Mesenchymal stem cell (in vitro differentiated cells and primary cell): Measurements from ENCODE around the gene C9orf40.
A peak's percentile ranks its signal among the peaks of the same experiment; 100 is the strongest.

Experiments used
- DNase-seq: peaks from one replicate; pipeline ENCODE4 v3.0.0-alpha.2; 2013
- H2AFZ ChIP-seq: one replicate; pipeline ENCODE4 v1.6.1; 2013; ENCODE audit warnings: low read depth, mild to moderate bottlenecking, control low read depth, inconsistent platforms, low read length, moderate library complexity
- H2AK5ac ChIP-seq: 2 replicates; pipeline ENCODE4 v1.6.1; 2013; ENCODE audit warnings: low read length, moderate library complexity, mild to moderate bottlenecking, inconsistent platforms; ENCODE audit not compliant: severe bottlenecking
- H2BK120ac ChIP-seq: one replicate; pipeline ENCODE4 v1.6.1; 2013; ENCODE audit warnings: low read depth, mild to moderate bottlenecking, inconsistent platforms, low read length, moderate library complexity
- H2BK12ac ChIP-seq, 2 experiments: one replicate each; pipeline ENCODE4 v1.6.1; 2013; ENCODE audit warnings: inconsistent platforms in 2 of 2, low read length in 2 of 2, mild to moderate bottlenecking in 2 of 2, moderate library complexity in 2 of 2, control low read depth in 1 of 2
- H2BK15ac ChIP-seq: one replicate; pipeline ENCODE4 v1.6.1; 2013; ENCODE audit warnings: mild to moderate bottlenecking, low read depth, inconsistent platforms; ENCODE audit not compliant: poor library complexity, severe bottlenecking
- H2BK5ac ChIP-seq: 2 replicates; pipeline ENCODE4 v1.6.1; 2013; ENCODE audit warnings: low read depth, mild to moderate bottlenecking, low read length, control low read depth, inconsistent platforms; ENCODE audit not compliant: poor library complexity, severe bottlenecking
- H3K14ac ChIP-seq, 2 experiments: one replicate each; pipeline ENCODE4 v1.6.1; 2013; ENCODE audit warnings: inconsistent platforms in 2 of 2, low read length in 2 of 2, control low read depth in 1 of 2, mild to moderate bottlenecking in 1 of 2, moderate library complexity in 1 of 2
- H3K18ac ChIP-seq, 2 experiments: one replicate each; pipeline ENCODE4 v1.6.1; 2013; ENCODE audit warnings: inconsistent platforms in 2 of 2, low read length in 2 of 2, control low read depth in 1 of 2, low read depth in 1 of 2, mild to moderate bottlenecking in 1 of 2
- H3K23ac ChIP-seq, 2 experiments: one replicate each; pipeline ENCODE4 v1.6.1; 2013; ENCODE audit warnings: inconsistent platforms in 2 of 2, low read length in 2 of 2, mild to moderate bottlenecking in 2 of 2, moderate library complexity in 2 of 2, control low read depth in 1 of 2
- H3K27ac ChIP-seq: 2 replicates; pipeline ENCODE4 v1.5.1; 2013; ENCODE audit warnings: mild to moderate bottlenecking, moderate library complexity, low read length, control low read depth, inconsistent platforms; ENCODE audit not compliant: poor library complexity, severe bottlenecking
- H3K27me3 ChIP-seq, 2 experiments: 2 replicates each; pipeline versions ENCODE4 v1.6.1 to v1.7.0; 2013; ENCODE audit warnings: low read length in 2 of 2, mild to moderate bottlenecking in 2 of 2, moderate library complexity in 2 of 2, control low read depth in 1 of 2, inconsistent platforms in 1 of 2; ENCODE audit not compliant: control insufficient read depth in 1 of 2, insufficient read depth in 1 of 2
- H3K36me3 ChIP-seq, 2 experiments: 2 replicates each; pipeline versions ENCODE4 v1.6.1 to v1.7.0; 2013; ENCODE audit warnings: low read length in 2 of 2, control low read depth in 1 of 2, inconsistent platforms in 1 of 2, low read depth in 1 of 2, mild to moderate bottlenecking in 1 of 2; ENCODE audit not compliant: insufficient read depth in 2 of 2, control insufficient read depth in 1 of 2
- H3K4ac ChIP-seq, 2 experiments: one replicate each; pipeline ENCODE4 v1.6.1; 2013; ENCODE audit warnings: inconsistent platforms in 2 of 2, low read length in 2 of 2, mild to moderate bottlenecking in 2 of 2, moderate library complexity in 2 of 2, control low read depth in 1 of 2, low read depth in 1 of 2
- H3K4me1 ChIP-seq: 2 replicates; pipeline ENCODE4 v1.6.1; 2013; ENCODE audit warnings: low read depth, low read length, control low read depth; ENCODE audit not compliant: control insufficient read depth, insufficient read depth
- H3K4me2 ChIP-seq: 2 replicates; pipeline ENCODE4 v1.6.1; 2013; ENCODE audit warnings: low read length, mild to moderate bottlenecking, inconsistent platforms; ENCODE audit not compliant: poor library complexity, severe bottlenecking
- H3K4me3 ChIP-seq, 2 experiments: 2 replicates each; pipeline versions ENCODE4 v1.5.1 to v1.7.0; 2013; ENCODE audit warnings: low read length in 2 of 2, mild to moderate bottlenecking in 2 of 2, control low read depth in 1 of 2, low read depth in 1 of 2; ENCODE audit not compliant: insufficient read depth in 1 of 2
- H3K79me1 ChIP-seq: replicated peaks from 2 replicates; pipeline ENCODE4 v1.6.1; 2013; ENCODE audit warnings: mild to moderate bottlenecking, control low read depth, low read length, inconsistent platforms; ENCODE audit not compliant: poor library complexity, severe bottlenecking
- H3K9ac ChIP-seq: 2 replicates; pipeline ENCODE4 v1.7.0; 2013; ENCODE audit warnings: mild to moderate bottlenecking, low read length, moderate library complexity
- H3K9me3 ChIP-seq: 2 replicates; pipeline ENCODE4 v1.7.0; 2013; ENCODE audit warnings: mild to moderate bottlenecking, low read length; ENCODE audit not compliant: control insufficient read depth
- H4K8ac ChIP-seq: one replicate; pipeline ENCODE4 v1.6.1; 2013; ENCODE audit warnings: inconsistent platforms, mild to moderate bottlenecking, low read length, moderate library complexity
- H4K91ac ChIP-seq: one replicate; pipeline ENCODE4 v1.6.1; 2013; ENCODE audit warnings: mild to moderate bottlenecking, low read length, inconsistent platforms
- WGBS: methylation state at CpG from one replicate; pipeline ENCODE4 v1.1.7; 2013; ENCODE audit warnings: mixed read lengths; 5-methylcytosine and 5-hydroxymethylcytosine counted together

Gene C9orf40

GRCh38 chr9:74951725-74952151 is 974 bp downstream of the C9orf40 start:
- H2AK5ac ChIP-seq = no peak overlapping the region
- H2BK120ac ChIP-seq = no peak overlapping the region
- peak overlapping the region in 1 of 2 experiments; percentile 4 for H2BK12ac ChIP-seq
- H3K79me1 ChIP-seq = peaks cover 6% of the 10 kb centered on the region
- no peak overlapping the region for H3K23ac ChIP-seq
- H3K36me3 ChIP-seq = peaks cover 0 to 5% of the 10 kb centered on the region in 2 experiments
- peak overlapping the region in 1 of 2 experiments; percentile 41 for H3K4ac ChIP-seq
- peak overlapping the region; percentile 33 for H2AFZ ChIP-seq
- no peak overlapping the region for H4K8ac ChIP-seq
- peaks cover 6% of the 10 kb centered on the region for H3K4me1 ChIP-seq
- H3K27me3 ChIP-seq = no peaks in the 10 kb centered on the region
- H3K4me2 ChIP-seq = peak overlapping the region; percentile 51
- H3K18ac ChIP-seq = peak overlapping the region in 1 of 2 experiments; percentile 50
- peak overlapping the region; percentile 0 for H3K27ac ChIP-seq
- H2BK5ac ChIP-seq = no peak overlapping the region
- peak overlapping the region; percentile 93 to 96 for H3K4me3 ChIP-seq
- no peaks in the 10 kb centered on the region for H3K9me3 ChIP-seq
- peak overlapping the region; percentile 95 for H3K9ac ChIP-seq
- WGBS = under 1% methylated on average over 20 of the region's 30 CpGs
- H2BK15ac ChIP-seq = no peak overlapping the region
- DNase-seq = peak; percentile 58
- peak overlapping the region in 1 of 2 experiments; percentile 2 for H3K14ac ChIP-seq
- no peak overlapping the region for H4K91ac ChIP-seq

GRCh38 chr9:74951107-74951720 is 1.5 kb downstream of the C9orf40 start:
- H2BK15ac ChIP-seq = no peak overlapping the region
- no peaks in the 10 kb centered on the region for H3K9me3 ChIP-seq
- H4K8ac ChIP-seq = no peak overlapping the region
- 66% methylated on average over 21 of the region's 21 CpGs for WGBS
- H3K18ac ChIP-seq = peak overlapping the region in 1 of 2 experiments; percentile 12
- H3K27me3 ChIP-seq = no peaks in the 10 kb centered on the region
- peaks cover 6% of the 10 kb centered on the region for H3K4me1 ChIP-seq
- H3K4me2 ChIP-seq = peak overlapping the region; percentile 51
- no peak overlapping the region for H3K14ac ChIP-seq
- H2BK12ac ChIP-seq = no peak overlapping the region
- peak overlapping the region; percentile 33 for H2AFZ ChIP-seq
- H4K91ac ChIP-seq = no peak overlapping the region
- peak overlapping the region; percentile 95 for H3K9ac ChIP-seq
- H2AK5ac ChIP-seq = no peak overlapping the region
- peak overlapping the region in 1 of 2 experiments; percentile 96 for H3K4me3 ChIP-seq
- H2BK120ac ChIP-seq = no peak overlapping the region
- H3K27ac ChIP-seq = no peak overlapping the region
- no peak overlapping the region for H3K23ac ChIP-seq
- peaks cover 6% of the 10 kb centered on the region for H3K79me1 ChIP-seq
- H3K36me3 ChIP-seq = peaks cover 0 to 5% of the 10 kb centered on the region in 2 experiments
- no peak for DNase-seq
- H3K4ac ChIP-seq = peak overlapping the region in 1 of 2 experiments; percentile 41
- H2BK5ac ChIP-seq = no peak overlapping the region

- Histone ChIP-seq H3K4me1 (peaks cover 6% of the 10 kb centered on the region), H3K36me3 (peaks cover 0 to 5% of the 10 kb centered on the region in 2 experiments), H4K8ac (no peak overlapping the region), H3K9me3 (no peaks in the 10 kb centered on the region), H3K79me1 (peaks cover 6% of the 10 kb centered on the region), H3K27me3 (no peaks in the 10 kb centered on the region), H3K23ac (no peak overlapping the region), H3K18ac (no peak overlapping the region), H2BK12ac (no peak overlapping the region), H3K4me3 (no peak overlapping the region), H2AFZ (no peak overlapping the region), H2AK5ac (no peak overlapping the region), H3K4me2 (no peak overlapping the region), H3K14ac (no peak overlapping the region), H4K91ac (no peak overlapping the region), H3K27ac (no peak overlapping the region), H3K4ac (no peak overlapping the region), H2BK5ac (no peak overlapping the region), H2BK15ac (no peak overlapping the region), H3K9ac (no peak overlapping the region), H2BK120ac (no peak overlapping the region)
- no peak for DNase-seq
- 94% methylated on average over 6 of the region's 10 CpGs for WGBS
Observed at GRCh38 chr9:74949859-74950855, 2.6 kb downstream of the C9orf40 start.

GRCh38 chr9:74948937-74949336 is 3.8 kb downstream of the C9orf40 start:
- H3K18ac ChIP-seq = no peak overlapping the region
- no peaks in the 10 kb centered on the region for H3K9me3 ChIP-seq
- no peak overlapping the region for H3K4me2 ChIP-seq
- no peak overlapping the region for H3K23ac ChIP-seq
- no peak for DNase-seq
- no peak overlapping the region for H2AFZ ChIP-seq
- 93% methylated on average over 1 of the region's 2 CpGs for WGBS
- H3K27ac ChIP-seq = no peak overlapping the region
- H3K79me1 ChIP-seq = peaks cover 6% of the 10 kb centered on the region
- peaks cover 6% of the 10 kb centered on the region for H3K4me1 ChIP-seq
- peaks cover 0 to 5% of the 10 kb centered on the region in 2 experiments for H3K36me3 ChIP-seq
- no peak overlapping the region for H2BK15ac ChIP-seq
- no peak overlapping the region for H3K9ac ChIP-seq
- no peak overlapping the region for H2BK120ac ChIP-seq
- no peak overlapping the region for H2BK12ac ChIP-seq
- no peak overlapping the region for H3K14ac ChIP-seq
- no peaks in the 10 kb centered on the region for H3K27me3 ChIP-seq
- no peak overlapping the region for H3K4me3 ChIP-seq
- H2BK5ac ChIP-seq = no peak overlapping the region
- no peak overlapping the region for H4K8ac ChIP-seq
- H3K4ac ChIP-seq = no peak overlapping the region
- no peak overlapping the region for H2AK5ac ChIP-seq
- H4K91ac ChIP-seq = no peak overlapping the region
